HUES48 (cell line): ENCODE results near the gene PGBD5.
"Not testable (repeated sequence)": the region's sequence is repeated elsewhere in the genome, so short reads cannot be mapped to it uniquely, and the experiment has no call there.

Source experiments
- H3K27ac ChIP-seq: one replicate; pipeline ENCODE4 v1.7.0; 2013; ENCODE audit warnings: low read depth, low read length, inconsistent platforms
- H3K27me3 ChIP-seq: 2 replicates; pipeline ENCODE4 v1.6.1; 2013; ENCODE audit warnings: mild to moderate bottlenecking, low read length; ENCODE audit not compliant: control insufficient read depth, insufficient read depth
- H3K36me3 ChIP-seq: 2 replicates; pipeline ENCODE4 v1.6.1; 2013; ENCODE audit warnings: low read length; ENCODE audit not compliant: control insufficient read depth, insufficient read depth
- H3K4me1 ChIP-seq: 2 replicates; pipeline ENCODE4 v1.6.1; 2013; ENCODE audit warnings: mild to moderate bottlenecking, low read length; ENCODE audit not compliant: control insufficient read depth, insufficient read depth
- H3K4me3 ChIP-seq: 2 replicates; pipeline ENCODE4 v1.5.1; 2013; ENCODE audit warnings: mild to moderate bottlenecking, low read depth, low read length
- H3K9ac ChIP-seq: 2 replicates; pipeline ENCODE4 v1.6.1; 2013; ENCODE audit warnings: mild to moderate bottlenecking, low read depth, low read length, moderate library complexity
- H3K9me3 ChIP-seq: 2 replicates; pipeline ENCODE4 v1.6.1; 2013; ENCODE audit warnings: low read length; ENCODE audit not compliant: control insufficient read depth, insufficient read depth

The PGBD5 gene

GRCh38 chr1:230424391-230425251, 1.5 kb downstream of the PGBD5 start:
- peaks cover 26% of the 10 kb centered on the region for H3K27me3 ChIP-seq
- peaks cover 63% of the 10 kb centered on the region for H3K4me1 ChIP-seq
- H3K9ac ChIP-seq: no peak overlapping the region
- no peaks in the 10 kb centered on the region for H3K36me3 ChIP-seq
- H3K9me3 ChIP-seq: no peaks in the 10 kb centered on the region
- no peak overlapping the region for H3K27ac ChIP-seq
- peak overlapping the region; percentile 62 for H3K4me3 ChIP-seq

GRCh38 chr1:230423951-230424350, 2.2 kb downstream of the PGBD5 start:
- peaks cover 26% of the 10 kb centered on the region for H3K27me3 ChIP-seq
- H3K27ac ChIP-seq: no peak overlapping the region
- no peaks in the 10 kb centered on the region for H3K36me3 ChIP-seq
- H3K9me3 ChIP-seq: no peaks in the 10 kb centered on the region
- H3K9ac ChIP-seq: no peak overlapping the region
- H3K4me3 ChIP-seq: peak overlapping the region; percentile 62
- H3K4me1 ChIP-seq: peaks cover 56% of the 10 kb centered on the region

- Histone ChIP-seq H3K4me3 (peak overlapping the region; percentile 13; the same call in 1 of the 2 replicates), H3K9me3 (no peaks in the 10 kb centered on the region), H3K9ac (no peak overlapping the region), H3K36me3 (no peaks in the 10 kb centered on the region), H3K4me1 (peaks cover 49% of the 10 kb centered on the region), H3K27me3 (peaks cover 26% of the 10 kb centered on the region), H3K27ac (no peak overlapping the region)
Measured at GRCh38 chr1:230423261-230423660, 2.9 kb downstream of the PGBD5 start.

GRCh38 chr1:230422221-230422981, 3.7 kb downstream of the PGBD5 start:
- H3K9ac ChIP-seq: no peak overlapping the region

GRCh38 chr1:230421481-230421880, 4.7 kb downstream of the PGBD5 start:
- Histone ChIP-seq H3K9ac (no peak overlapping the region), H3K27me3 (peaks cover 26% of the 10 kb centered on the region), H3K4me1 (peaks cover 35% of the 10 kb centered on the region), H3K27ac (no peak overlapping the region), H3K9me3 (no peaks in the 10 kb centered on the region), H3K4me3 (no peak overlapping the region), H3K36me3 (no peaks in the 10 kb centered on the region)

More at GRCh38 chr1:230422221-230422981, 3.7 kb downstream of the PGBD5 start:
- Histone ChIP-seq H3K9me3 (no peaks in the 10 kb centered on the region), H3K4me3 (peak overlapping the region; percentile 25; the same call in 1 of the 2 replicates), H3K27me3 (peaks cover 26% of the 10 kb centered on the region), H3K4me1 (peaks cover 42% of the 10 kb centered on the region), H3K36me3 (no peaks in the 10 kb centered on the region), H3K27ac (peak overlapping the region; percentile 63)

- H3K9me3 ChIP-seq, H3K4me3 ChIP-seq, H3K27ac ChIP-seq, H3K9ac ChIP-seq, H3K36me3 ChIP-seq: not testable (repeated sequence)
- Histone ChIP-seq H3K27me3 (peaks cover 25% of the 10 kb centered on the region), H3K4me1 (peaks cover 35% of the 10 kb centered on the region)
Measured at GRCh38 chr1:230420372-230420771, 5.8 kb downstream of the PGBD5 start.

- H3K27me3 ChIP-seq: no peaks in the 10 kb centered on the region
- no peaks in the 10 kb centered on the region for H3K9me3 ChIP-seq
- no peak overlapping the region for H3K4me3 ChIP-seq
Measured at GRCh38 chr1:230416430-230416829, 9.7 kb downstream of the PGBD5 start.

GRCh38 chr1:230415405-230416132, 10.6 kb downstream of the PGBD5 start:
- no peaks in the 10 kb centered on the region for H3K9me3 ChIP-seq
- no peaks in the 10 kb centered on the region for H3K4me1 ChIP-seq
- H3K4me3 ChIP-seq: no peak overlapping the region
- H3K9ac ChIP-seq: no peak overlapping the region
- H3K36me3 ChIP-seq: no peaks in the 10 kb centered on the region
- no peak overlapping the region for H3K27ac ChIP-seq
- H3K27me3 ChIP-seq: no peaks in the 10 kb centered on the region

More at GRCh38 chr1:230416430-230416829, 9.7 kb downstream of the PGBD5 start:
- H3K27ac ChIP-seq: no peak overlapping the region
- peaks cover 2% of the 10 kb centered on the region; the same call in 1 of the 2 replicates for H3K4me1 ChIP-seq
- no peaks in the 10 kb centered on the region for H3K36me3 ChIP-seq
- H3K9ac ChIP-seq: no peak overlapping the region

- Histone ChIP-seq H3K9me3 (no peaks in the 10 kb centered on the region), H3K9ac (no peak overlapping the region), H3K4me1 (no peaks in the 10 kb centered on the region), H3K27ac (no peak overlapping the region), H3K27me3 (no peaks in the 10 kb centered on the region), H3K4me3 (no peak overlapping the region), H3K36me3 (no peaks in the 10 kb centered on the region)
Measured at GRCh38 chr1:230414694-230415093, 11.4 kb downstream of the PGBD5 start.

- Histone ChIP-seq H3K27ac (no peak overlapping the region), H3K9ac (no peak overlapping the region), H3K9me3 (no peaks in the 10 kb centered on the region), H3K27me3 (no peaks in the 10 kb centered on the region), H3K36me3 (no peaks in the 10 kb centered on the region), H3K4me1 (no peaks in the 10 kb centered on the region), H3K4me3 (no peak overlapping the region)
Measured at GRCh38 chr1:230414102-230414501, 12.0 kb downstream of the PGBD5 start.
